Measurements from ENCODE around the gene RTEL1.

The RTEL1 gene

DNA sequence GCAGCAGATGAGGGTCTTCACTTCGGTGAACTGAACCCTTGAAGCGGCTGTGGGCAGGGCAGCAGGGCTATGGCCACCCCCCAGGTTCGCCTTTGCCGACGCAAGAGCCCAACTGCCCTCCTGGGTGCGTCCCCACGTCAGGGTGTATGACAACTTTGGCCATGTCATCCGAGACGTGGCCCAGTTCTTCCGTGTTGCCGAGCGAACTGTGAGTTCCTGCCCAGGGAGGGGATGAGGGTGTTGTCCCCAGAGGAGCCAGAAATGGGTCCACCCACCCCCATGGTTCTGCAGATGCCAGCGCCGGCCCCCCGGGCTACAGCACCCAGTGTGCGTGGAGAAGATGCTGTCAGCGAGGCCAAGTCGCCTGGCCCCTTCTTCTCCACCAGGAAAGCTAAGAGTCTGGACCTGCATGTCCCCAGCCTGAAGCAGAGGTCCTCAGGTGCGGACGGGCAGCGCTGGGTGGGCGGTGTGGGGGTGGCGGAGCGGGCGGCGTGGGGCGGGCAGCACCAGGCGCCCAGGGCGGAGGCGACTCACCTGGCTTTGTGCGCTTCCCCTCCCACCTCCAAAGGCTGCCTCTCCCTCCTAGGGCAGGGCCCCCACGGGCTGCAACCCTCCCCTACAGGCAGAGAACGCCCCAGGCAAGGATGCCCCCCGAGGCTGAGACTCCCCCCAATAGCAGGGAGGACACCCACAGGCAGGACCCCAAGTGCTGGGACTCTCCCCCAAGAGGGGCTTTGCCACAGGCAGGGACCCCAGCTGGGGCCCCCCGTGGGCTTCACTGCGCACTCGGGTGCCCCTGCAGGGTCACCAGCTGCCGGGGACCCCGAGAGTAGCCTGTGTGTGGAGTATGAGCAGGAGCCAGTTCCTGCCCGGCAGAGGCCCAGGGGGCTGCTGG, 32.1 kb downstream of the RTEL1 start:
- no peak for DNase-seq (ENCODE audit: low read depth)

GRCh38 chr20:63690898-63691710, 33.0 kb downstream of the RTEL1 start:
- DNase-seq (ENCODE audit: low read depth), result no peak

DNA sequence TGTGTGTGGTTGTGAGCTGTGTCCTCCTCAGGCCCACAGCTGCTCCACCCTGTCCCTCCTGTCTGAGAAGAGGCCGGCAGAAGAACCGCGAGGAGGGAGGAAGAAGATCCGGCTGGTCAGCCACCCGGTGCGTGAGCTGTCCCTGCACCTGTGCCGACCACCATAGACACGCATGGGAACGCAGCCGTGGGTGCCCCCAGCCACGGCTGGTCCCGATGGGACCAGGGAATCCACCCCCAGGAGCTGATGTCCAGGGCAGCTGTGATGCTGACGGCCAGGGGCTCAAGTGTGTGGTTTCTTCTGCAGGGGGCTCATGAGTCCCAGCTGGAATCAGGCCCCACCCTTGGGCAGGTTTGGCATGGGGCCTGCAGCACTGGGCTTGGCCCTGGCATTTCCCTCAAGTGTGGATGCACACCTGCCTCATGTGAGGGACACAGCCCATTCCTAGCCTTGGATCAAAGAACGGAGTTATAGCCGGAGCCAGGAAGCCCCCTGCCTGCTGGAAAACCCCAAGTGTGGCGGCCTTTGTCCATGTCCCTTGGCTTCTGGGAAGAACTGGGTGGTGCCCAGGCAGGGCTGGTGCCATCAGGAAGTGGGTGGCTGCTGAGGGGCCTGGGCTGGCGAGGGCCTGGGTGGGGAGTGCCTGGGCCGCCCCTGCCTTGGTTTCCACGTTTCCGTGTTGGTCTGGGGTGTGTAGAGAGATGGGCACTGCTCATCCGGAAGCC, 33.8 kb downstream of the RTEL1 start:
- no peak for DNase-seq (ENCODE audit: low read depth)

GRCh38 chr20:63692436-63693082, 34.4 kb downstream of the RTEL1 start:
- no peak for DNase-seq (ENCODE audit: low read depth)

DNA sequence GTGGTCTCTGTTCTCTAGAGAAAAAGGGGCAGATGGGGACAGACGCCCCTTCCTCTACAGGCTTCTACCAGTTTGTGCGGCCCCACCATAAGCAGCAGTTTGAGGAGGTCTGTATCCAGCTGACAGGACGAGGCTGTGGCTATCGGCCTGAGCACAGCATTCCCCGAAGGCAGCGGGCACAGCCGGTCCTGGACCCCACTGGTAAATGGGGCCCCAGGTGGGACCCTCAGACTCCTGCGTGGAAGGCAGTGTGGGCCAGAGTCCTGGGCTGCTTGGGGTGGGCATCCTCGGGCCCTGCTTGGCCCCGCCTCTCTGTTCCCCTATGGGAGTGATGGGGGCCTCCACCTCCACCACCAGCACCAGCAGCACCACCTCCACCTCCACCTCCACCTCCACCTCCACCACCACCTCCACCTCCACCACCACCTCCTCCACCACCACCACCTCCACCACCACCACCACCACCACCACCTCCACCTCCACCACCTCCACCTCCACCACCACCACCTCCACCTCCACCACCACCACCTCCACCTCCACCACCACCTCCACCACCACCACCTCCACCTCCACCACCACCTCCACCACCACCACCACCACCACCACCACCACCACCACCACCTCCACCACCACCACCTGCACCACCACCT, 35.1 kb downstream of the RTEL1 start:
- DNase-seq (ENCODE audit: low read depth), result no peak

GRCh38 chr20:63693733-63694583, 35.8 kb downstream of the RTEL1 start:
- DNase-seq (ENCODE audit: low read depth), result no peak

DNA sequence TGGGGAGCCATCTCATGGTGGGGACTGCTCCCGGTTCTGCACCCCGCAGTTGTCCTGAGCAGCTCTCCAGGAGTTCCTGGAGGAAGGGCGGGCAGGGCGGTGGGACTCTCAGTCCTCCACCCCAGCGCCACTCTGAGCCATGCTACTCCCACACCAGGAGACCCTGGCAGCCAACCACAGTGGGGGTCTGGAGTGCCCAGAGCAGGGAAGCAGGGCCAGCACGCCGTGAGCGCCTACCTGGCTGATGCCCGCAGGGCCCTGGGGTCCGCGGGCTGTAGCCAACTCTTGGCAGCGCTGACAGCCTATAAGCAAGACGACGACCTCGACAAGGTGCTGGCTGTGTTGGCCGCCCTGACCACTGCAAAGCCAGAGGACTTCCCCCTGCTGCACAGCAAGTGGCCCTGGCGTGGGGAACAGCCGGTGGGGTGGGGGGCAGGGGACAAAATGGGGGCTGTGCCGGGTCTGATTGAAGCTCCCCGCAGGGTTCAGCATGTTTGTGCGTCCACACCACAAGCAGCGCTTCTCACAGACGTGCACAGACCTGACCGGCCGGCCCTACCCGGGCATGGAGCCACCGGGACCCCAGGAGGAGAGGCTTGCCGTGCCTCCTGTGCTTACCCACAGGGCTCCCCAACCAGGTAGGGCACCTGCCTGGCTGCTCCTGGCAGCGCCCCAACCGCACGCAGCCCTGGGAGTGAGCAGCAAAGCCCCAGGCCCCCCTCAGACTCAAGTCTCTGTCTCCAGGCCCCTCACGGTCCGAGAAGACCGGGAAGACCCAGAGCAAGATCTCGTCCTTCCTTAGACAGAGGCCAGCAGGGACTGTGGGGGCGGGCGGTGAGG, 36.7 kb downstream of the RTEL1 start:
- no peak for DNase-seq (ENCODE audit: low read depth)

GRCh38 chr20:63695424-63696305, 37.6 kb downstream of the RTEL1 start:
- no peak for DNase-seq (ENCODE audit: low read depth)

GRCh38 chr20:63696306-63696627, 38.2 kb downstream of the RTEL1 start:
- DNase-seq (ENCODE audit: low read depth), result no peak

GRCh38 chr20:63696628-63697356, 38.7 kb downstream of the RTEL1 start, which contains the start of gene TNFRSF6B:
Gene TNFRSF6B, plus strand, starts transcription at chr20:63696652. Its CDS starts 116 bp downstream, at chr20:63696768.
- DNase-seq (ENCODE audit: low read depth), result no peak

DNA sequence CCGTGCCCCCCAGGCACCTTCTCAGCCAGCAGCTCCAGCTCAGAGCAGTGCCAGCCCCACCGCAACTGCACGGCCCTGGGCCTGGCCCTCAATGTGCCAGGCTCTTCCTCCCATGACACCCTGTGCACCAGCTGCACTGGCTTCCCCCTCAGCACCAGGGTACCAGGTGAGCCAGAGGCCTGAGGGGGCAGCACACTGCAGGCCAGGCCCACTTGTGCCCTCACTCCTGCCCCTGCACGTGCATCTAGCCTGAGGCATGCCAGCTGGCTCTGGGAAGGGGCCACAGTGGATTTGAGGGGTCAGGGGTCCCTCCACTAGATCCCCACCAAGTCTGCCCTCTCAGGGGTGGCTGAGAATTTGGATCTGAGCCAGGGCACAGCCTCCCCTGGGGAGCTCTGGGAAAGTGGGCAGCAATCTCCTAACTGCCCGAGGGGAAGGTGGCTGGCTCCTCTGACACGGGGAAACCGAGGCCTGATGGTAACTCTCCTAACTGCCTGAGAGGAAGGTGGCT, 39.3 kb downstream of the RTEL1 start:
- DNase-seq (ENCODE audit: low read depth), result no peak

DNA sequence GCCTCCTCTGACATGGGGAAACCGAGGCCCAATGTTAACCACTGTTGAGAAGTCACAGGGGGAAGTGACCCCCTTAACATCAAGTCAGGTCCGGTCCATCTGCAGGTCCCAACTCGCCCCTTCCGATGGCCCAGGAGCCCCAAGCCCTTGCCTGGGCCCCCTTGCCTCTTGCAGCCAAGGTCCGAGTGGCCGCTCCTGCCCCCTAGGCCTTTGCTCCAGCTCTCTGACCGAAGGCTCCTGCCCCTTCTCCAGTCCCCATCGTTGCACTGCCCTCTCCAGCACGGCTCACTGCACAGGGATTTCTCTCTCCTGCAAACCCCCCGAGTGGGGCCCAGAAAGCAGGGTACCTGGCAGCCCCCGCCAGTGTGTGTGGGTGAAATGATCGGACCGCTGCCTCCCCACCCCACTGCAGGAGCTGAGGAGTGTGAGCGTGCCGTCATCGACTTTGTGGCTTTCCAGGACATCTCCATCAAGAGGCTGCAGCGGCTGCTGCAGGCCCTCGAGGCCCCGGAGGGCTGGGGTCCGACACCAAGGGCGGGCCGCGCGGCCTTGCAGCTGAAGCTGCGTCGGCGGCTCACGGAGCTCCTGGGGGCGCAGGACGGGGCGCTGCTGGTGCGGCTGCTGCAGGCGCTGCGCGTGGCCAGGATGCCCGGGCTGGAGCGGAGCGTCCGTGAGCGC, 39.9 kb downstream of the RTEL1 start:
- no peak for DNase-seq (ENCODE audit: low read depth)

- peak; percentile 78 for DNase-seq (ENCODE audit: low read depth)
Observed at GRCh38 chr20:63698739-63699465, 40.8 kb downstream of the RTEL1 start.

GRCh38 chr20:63699466-63700198, 41.5 kb downstream of the RTEL1 start:
- no peak for DNase-seq (ENCODE audit: low read depth)

- no peak for DNase-seq (ENCODE audit: low read depth)
Observed at GRCh38 chr20:63700199-63701050, 42.3 kb downstream of the RTEL1 start.

Measured in stromal cell of bone marrow (primary cell).